Activated naive CD4-positive, alpha-beta T cell treated with anti-CD3 and anti-CD28 coated beads, Interleukin-2, amount 50 U/mL, for 24 hours (primary cell): ENCODE data around the gene DZIP1L.
"Not testable (repeated sequence)": the region's sequence is repeated elsewhere in the genome, so short reads cannot be mapped to it uniquely, and the experiment has no call there.

Experiments used
- H3K27ac Mint-ChIP-seq: one replicate; pipeline ENCODE4 v1.8.0; 2021; ENCODE audit warnings: mild to moderate bottlenecking, mixed read lengths
- H3K27me3 Mint-ChIP-seq: one replicate; pipeline ENCODE4 v1.8.0; 2021; ENCODE audit warnings: mixed read lengths
- H3K36me3 Mint-ChIP-seq: one replicate; pipeline ENCODE4 v1.8.0; 2021; ENCODE audit warnings: mixed read lengths
- H3K4me1 Mint-ChIP-seq: one replicate; pipeline ENCODE4 v1.8.0; 2021; ENCODE audit warnings: mixed read lengths
- H3K4me3 Mint-ChIP-seq: one replicate; pipeline ENCODE4 v1.8.0; 2021; ENCODE audit warnings: mild to moderate bottlenecking, mixed read lengths
- H3K9me3 Mint-ChIP-seq: one replicate; pipeline ENCODE4 v1.8.0; 2021; ENCODE audit warnings: mixed read lengths

Gene DZIP1L

DNA sequence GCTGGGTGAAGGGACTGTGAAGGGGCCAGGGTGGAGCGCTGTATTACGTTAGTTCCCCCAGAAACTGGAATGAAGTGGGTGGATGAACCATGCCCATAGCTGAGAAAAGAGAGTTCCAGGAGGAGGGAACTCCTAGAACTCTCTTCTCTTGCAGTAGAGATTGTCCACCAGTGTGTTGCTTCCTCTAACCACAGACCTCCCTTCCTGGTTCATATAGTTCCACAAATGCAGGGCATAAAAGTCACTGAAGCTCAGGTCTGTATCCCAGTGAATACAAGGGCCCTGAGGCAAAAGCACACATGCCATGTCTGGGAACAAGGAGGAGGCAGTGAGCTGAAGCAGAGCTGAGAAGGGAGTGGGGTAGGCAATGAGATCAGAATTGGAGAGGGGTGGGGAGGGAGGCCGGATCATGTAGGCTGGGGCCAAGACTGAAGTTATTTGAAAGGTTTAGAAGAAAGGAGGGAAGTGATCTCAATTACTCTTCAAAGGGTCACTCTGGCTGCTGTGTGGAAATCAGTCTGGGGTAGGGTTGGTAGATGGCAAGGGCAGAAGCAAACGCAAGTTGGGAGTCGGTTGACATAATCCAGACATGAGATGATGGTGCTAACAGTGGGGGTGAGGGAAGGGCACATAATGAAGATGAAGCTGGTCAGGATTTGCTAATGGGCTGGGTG is 10.3 kb upstream of the DZIP1L start:
- H3K36me3 Mint-ChIP-seq = no peaks in the 10 kb centered on the region

DNA sequence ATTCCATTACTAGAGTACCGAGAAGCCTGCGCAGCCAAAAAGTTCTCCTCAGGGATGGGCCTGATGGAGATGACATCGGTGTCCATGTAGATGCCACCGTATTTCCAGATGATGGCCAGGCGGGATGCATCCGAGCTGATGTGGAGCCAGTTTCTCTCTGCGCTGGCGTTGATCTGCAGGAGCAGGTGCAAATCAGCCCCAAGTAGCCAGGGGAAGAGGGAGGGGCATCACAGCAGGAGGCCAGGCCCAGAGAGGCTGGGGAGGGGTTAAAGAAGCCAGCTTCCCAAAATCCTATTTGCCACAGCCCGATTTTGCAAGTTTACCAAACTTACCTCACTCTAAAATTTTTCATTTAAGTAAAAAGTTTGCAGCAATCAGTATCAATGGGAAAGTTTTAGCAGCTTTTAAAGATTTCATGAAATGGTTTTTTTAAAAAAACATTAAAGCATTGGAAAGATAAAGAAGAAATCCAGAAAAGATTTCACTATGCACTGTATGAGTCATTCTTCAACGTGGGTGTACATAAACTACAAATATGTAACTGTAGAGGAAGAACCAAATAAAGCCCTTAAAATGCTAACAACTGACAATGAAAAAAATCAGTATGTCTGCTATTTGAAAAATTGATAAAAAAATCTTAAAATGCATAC is 9.4 kb upstream of the DZIP1L start:
- H3K4me1 Mint-ChIP-seq = no peaks in the 10 kb centered on the region
- peaks cover 4% of the 10 kb centered on the region for H3K27me3 Mint-ChIP-seq
- no peak overlapping the region for H3K27ac Mint-ChIP-seq
- H3K9me3 Mint-ChIP-seq = no peaks in the 10 kb centered on the region
- no peak overlapping the region for H3K4me3 Mint-ChIP-seq
- no peaks in the 10 kb centered on the region for H3K36me3 Mint-ChIP-seq

More for the DNA sequence above, 10.3 kb upstream of the DZIP1L start:
- Mint-ChIP-seq H3K27ac (no peak overlapping the region), H3K9me3 (no peaks in the 10 kb centered on the region), H3K27me3 (peaks cover 2% of the 10 kb centered on the region), H3K4me1 (no peaks in the 10 kb centered on the region), H3K4me3 (no peak overlapping the region)

DNA sequence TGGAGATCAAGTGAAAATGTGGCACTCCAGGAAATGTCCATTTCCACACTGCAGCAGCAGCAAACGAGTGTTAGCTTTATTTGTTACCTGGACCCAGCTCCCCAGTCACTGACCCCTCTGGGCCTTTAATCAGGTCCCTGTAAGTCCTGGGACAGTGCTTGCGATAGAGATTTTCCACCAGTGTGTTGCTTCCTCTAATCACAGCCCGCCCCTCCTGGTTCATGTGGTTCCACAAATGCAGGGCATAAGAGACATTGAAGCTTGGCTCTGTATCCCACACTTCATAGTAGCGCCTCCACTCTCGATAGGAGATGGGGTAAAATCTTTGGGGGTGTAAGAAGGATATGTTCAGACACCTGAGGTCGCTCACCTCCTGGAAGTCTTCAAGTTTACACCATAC is 8.8 kb upstream of the DZIP1L start:
- no peaks in the 10 kb centered on the region for H3K36me3 Mint-ChIP-seq
- H3K27ac Mint-ChIP-seq = no peak overlapping the region
- H3K4me1 Mint-ChIP-seq = no peaks in the 10 kb centered on the region

DNA sequence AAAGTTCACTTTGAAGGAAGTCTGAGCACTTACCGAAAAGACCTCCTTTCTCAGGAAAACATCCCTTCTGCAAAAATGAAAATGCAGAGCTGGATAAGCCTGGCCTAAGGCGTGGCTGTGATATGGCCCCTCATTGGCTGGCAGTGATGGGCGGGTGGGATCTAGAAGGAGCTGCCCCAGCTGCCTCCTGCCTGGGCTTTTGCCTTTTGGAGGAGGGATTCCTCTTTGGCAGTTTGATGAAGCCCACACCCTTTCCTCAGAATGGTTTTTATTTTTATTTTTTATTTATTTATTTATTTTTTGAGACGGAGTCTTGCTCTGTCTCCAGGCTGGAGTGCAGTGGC is 4.0 kb upstream of the DZIP1L start:
- Mint-ChIP-seq H3K9me3 (no peaks in the 10 kb centered on the region), H3K27ac (no peak overlapping the region), H3K27me3 (peaks cover 19% of the 10 kb centered on the region), H3K4me1 (peaks cover 4% of the 10 kb centered on the region), H3K36me3 (no peaks in the 10 kb centered on the region), H3K4me3 (no peak overlapping the region)

More for the DNA sequence above, 8.8 kb upstream of the DZIP1L start:
- no peak overlapping the region for H3K4me3 Mint-ChIP-seq
- H3K9me3 Mint-ChIP-seq = no peaks in the 10 kb centered on the region
- H3K27me3 Mint-ChIP-seq = peaks cover 4% of the 10 kb centered on the region

DNA sequence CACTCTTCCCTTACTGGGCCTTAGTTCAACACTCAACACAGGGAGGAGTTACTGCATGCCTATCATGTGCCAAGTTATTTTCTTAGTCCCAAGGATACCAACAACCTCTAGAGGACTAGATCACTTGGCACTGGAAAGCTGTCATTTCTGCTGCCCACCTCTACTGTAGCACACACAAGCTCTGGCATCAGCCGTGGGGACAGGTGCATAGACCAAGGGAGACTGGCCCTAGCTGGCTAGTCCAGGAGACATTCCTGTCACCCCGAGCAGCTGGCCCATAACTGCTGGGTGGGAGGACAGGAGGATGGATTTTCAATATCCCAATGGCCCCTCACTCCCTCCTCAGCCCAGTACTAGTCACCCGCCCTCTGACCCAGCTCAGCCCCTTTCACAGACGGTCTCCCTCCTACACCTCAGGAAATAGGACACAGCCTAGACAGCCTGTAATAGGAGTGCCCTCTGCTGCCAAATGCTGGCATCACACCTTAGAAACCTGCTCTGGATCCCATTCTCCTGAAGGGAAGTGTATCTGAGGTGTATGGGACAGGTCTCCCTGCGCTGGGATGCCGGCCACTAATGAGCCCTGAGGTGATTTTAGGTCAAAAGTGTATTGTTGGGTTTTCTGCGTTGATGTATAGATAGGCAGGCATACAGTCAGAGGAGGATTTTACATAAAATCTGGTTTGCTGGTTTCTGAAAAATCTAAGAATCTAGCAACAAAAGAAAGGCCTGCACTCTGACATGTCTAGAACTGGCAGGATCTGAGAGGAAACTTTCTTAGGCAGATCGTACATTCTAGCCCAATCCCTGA is 3.4 kb upstream of the DZIP1L start:
- peaks cover 22% of the 10 kb centered on the region for H3K27me3 Mint-ChIP-seq
- no peak overlapping the region for H3K4me3 Mint-ChIP-seq
- H3K4me1 Mint-ChIP-seq = peaks cover 4% of the 10 kb centered on the region
- no peaks in the 10 kb centered on the region for H3K36me3 Mint-ChIP-seq
- no peak overlapping the region for H3K27ac Mint-ChIP-seq
- no peaks in the 10 kb centered on the region for H3K9me3 Mint-ChIP-seq

DNA sequence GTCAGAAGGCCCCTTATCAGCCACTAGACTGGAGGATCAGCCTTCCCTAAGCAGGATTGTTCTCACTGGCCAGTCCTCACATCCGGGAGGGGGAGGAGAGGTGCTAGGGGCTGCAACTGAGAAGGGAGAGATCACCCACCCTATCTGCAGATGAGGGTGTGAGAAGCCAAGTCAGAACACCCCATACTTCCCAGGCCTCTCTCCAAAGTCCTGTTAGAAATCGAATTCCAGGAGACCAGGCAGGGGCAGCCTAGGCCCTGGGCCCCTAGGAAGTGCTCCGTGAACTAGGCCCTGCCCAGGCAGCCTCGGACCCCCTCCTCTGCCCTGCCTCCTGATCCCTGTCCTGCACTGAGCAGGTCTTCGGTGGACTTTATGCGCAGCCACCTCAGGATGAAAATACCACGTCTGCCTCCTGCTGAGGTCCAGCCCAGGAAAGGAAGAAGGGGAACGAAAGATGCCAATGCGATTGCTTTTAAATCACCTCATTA is 933 bp downstream of the DZIP1L start:
- no peaks in the 10 kb centered on the region for H3K36me3 Mint-ChIP-seq
- no peak overlapping the region for H3K27ac Mint-ChIP-seq
- H3K4me3 Mint-ChIP-seq = peak overlapping the region; percentile 80
- no peaks in the 10 kb centered on the region for H3K9me3 Mint-ChIP-seq
- H3K4me1 Mint-ChIP-seq = peaks cover 4% of the 10 kb centered on the region
- peaks cover 31% of the 10 kb centered on the region for H3K27me3 Mint-ChIP-seq

DNA sequence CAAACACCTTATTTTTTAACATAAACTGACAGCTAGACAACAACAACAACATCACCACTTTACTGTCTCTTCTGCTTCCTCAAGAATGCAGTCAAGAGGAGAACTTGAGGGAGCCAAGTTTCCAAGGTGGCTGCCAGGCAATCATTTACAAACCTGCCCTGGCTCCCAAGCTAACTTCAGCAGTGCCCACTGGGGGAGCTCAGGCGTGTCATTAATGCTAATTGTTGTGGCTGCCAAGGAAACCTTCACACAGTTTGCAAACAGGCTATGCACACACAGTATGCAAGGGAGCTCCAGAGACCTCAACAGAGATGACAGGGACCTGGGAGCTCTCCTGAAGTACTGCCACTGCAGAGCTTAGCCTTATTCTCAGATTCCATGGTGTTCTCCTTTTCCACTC is 2.1 kb downstream of the DZIP1L start:
- no peak overlapping the region for H3K27ac Mint-ChIP-seq
- peaks cover 31% of the 10 kb centered on the region for H3K27me3 Mint-ChIP-seq
- no peaks in the 10 kb centered on the region for H3K36me3 Mint-ChIP-seq
- no peaks in the 10 kb centered on the region for H3K9me3 Mint-ChIP-seq
- H3K4me3 Mint-ChIP-seq = no peak overlapping the region
- peaks cover 4% of the 10 kb centered on the region for H3K4me1 Mint-ChIP-seq

DNA sequence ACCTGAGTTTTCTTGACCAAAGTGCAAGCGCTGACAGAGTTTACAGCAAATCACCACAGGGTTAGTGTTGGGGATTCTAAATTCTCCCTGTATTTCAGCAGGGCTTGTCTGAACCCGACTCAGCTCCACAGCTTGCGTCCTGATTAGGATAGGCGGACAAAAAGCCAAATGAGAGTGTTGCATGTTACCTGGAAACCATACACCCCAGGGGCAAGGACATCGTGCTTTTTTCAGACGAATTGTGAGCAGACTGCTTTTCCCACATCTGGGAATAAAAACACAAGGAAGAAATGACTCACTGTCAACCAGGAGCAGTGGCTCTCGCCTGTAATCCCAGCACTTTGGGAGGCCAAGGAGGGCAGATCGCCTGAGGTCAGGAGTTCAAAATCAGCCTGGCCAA is 3.0 kb downstream of the DZIP1L start:
- no peaks in the 10 kb centered on the region for H3K36me3 Mint-ChIP-seq
- no peak overlapping the region for H3K4me3 Mint-ChIP-seq
- peaks cover 4% of the 10 kb centered on the region for H3K4me1 Mint-ChIP-seq
- peaks cover 29% of the 10 kb centered on the region for H3K27me3 Mint-ChIP-seq
- no peak overlapping the region for H3K27ac Mint-ChIP-seq
- H3K9me3 Mint-ChIP-seq = no peaks in the 10 kb centered on the region

DNA sequence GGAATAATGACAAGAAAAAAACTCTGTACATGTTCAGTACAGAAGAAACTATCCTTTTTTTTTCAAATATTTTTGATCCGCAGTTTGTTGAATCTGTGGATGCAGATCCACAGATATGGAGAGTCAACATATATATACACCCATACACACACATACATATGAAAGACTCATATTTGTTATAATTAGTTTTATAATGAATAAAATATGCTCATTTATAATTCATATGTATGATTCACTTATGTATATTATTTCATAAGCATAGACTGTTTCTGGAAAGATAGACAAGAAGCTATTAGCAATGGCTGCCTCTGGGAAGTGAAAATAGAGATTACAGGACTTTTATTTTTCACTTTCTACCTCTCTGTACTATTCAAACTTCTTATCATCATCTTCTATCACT is 9.8 kb downstream of the DZIP1L start:
- no peaks in the 10 kb centered on the region for H3K9me3 Mint-ChIP-seq
- H3K4me1 Mint-ChIP-seq = no peaks in the 10 kb centered on the region
- no peak overlapping the region for H3K27ac Mint-ChIP-seq
- H3K4me3 Mint-ChIP-seq = no peak overlapping the region
- H3K36me3 Mint-ChIP-seq = no peaks in the 10 kb centered on the region
- H3K27me3 Mint-ChIP-seq = peaks cover 2% of the 10 kb centered on the region

DNA sequence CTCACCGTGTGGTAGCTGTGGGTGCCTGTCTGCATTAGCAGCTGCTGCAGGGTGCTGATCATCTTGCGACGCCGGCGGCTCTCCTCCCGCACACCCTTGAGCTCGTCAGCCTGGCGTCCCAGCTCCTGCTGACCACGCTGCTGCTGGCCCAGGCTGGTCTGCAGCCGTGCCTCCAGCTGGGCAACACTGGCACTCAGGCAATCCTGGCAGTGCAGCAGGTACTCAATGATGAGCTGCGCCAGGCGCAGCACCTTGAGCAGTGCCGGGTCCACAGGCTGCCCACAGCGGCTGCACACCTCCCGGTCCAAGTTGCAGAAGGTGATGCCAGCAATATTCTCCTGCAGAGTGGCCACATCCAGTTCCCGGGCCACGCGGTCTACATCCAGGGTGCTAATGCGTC is 11.9 kb downstream of the DZIP1L start:
- no peak overlapping the region for H3K4me3 Mint-ChIP-seq
- H3K4me1 Mint-ChIP-seq = no peaks in the 10 kb centered on the region
- H3K36me3 Mint-ChIP-seq = no peaks in the 10 kb centered on the region
- H3K9me3 Mint-ChIP-seq = no peaks in the 10 kb centered on the region
- H3K27ac Mint-ChIP-seq = no peak overlapping the region
- H3K27me3 Mint-ChIP-seq = no peaks in the 10 kb centered on the region

DNA sequence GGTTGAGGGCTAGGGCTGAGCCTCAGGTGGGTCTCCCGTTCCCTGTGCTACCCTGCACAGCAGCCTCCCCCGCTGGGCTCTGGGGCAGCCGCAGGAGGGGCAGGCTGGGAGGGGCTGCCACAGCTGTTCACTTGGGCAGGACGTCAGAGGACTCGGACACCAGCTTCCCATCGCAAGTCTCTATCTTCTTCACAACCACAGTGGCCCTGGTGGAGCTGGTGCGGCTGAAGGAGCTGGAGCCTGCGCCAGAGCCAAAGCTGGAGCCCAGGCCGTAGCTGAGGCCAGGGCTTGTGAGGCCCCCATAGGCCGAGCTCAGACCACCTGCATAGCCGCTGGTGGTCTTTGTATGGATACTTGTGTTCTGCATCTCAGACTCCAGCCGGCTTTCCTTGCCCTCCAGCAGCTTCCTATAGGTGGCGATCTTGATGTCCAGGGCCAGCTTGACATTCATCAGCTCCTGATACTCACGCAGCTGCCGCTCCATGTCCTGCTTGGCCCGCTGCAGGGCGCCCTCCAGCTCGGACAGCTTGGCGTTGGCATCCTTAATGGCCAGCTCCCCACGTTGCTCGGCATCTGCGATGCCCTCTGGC is 14.0 kb downstream of the DZIP1L start:
- not testable (repeated sequence) for H3K4me3 Mint-ChIP-seq, H3K36me3 Mint-ChIP-seq

DNA sequence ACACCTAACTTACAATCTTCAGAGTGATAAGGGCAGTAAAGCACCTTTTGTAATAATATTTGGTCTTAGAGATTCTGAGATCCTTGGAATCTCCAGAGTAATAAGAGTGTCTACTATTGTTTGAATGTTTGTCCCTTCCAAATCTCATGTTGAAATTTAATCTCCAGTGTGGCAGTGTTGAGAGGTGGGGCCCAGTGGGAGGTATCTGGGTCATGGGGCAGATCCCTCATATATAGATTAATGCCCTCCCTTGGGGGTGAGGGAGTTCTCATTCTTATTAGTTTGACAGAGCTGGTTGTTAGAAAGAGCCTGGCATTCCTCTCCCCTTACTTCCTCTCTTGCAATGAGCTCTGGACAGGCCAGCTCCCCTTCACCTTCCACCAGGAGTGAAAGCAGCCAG is 16.0 kb downstream of the DZIP1L start:
- Mint-ChIP-seq H3K4me3 (no peak overlapping the region), H3K9me3 (no peaks in the 10 kb centered on the region), H3K27me3 (peaks cover 1% of the 10 kb centered on the region), H3K27ac (no peak overlapping the region), H3K4me1 (no peaks in the 10 kb centered on the region), H3K36me3 (no peaks in the 10 kb centered on the region)

More for the DNA sequence above, 14.0 kb downstream of the DZIP1L start:
- not testable (repeated sequence) for H3K27me3 Mint-ChIP-seq, H3K4me1 Mint-ChIP-seq, H3K9me3 Mint-ChIP-seq, H3K27ac Mint-ChIP-seq

DNA sequence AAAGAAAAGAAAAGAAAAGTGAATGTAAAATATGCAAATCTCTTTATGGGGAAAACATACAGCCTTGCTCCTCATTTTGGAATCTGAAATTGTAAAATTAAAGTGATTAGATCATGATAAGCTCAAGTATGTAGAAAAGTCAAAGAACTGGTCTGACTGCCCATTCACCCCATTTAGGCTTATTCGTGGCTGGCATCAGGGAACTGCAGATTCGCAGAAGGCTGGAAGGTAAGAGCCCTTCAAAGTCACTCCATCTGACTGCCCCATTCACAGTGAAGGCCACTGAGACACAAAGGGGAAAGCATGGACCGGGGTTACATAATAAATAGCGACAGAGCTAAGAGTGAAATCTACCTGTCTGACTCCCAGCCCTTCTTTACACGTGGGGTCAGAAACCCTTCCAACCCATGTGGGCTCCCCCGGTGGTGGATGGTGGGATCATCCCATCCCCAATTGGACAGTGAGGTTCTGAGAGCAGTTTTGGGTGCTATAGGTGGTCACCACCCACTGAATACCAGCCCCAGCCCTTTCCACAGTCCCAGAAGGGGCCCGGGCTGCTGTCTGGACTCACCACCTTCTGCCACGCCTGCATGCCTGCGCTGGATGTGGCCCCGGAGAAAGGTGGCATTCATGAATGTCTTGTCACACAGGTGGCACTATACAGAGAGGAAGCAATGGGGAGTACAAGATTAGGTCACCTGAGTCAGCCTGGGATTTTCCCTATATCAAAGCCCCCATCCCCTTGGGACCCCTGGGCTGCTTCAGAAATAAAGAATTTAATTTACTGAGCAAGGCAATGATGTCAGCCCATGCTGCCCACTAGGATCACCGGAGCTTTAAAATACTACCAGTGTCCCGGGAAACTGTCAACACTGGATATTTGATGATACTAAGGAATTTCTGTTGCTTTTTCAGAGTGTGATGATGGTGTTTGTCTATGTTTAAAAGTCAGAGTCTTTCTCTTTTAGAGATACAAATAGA is 17.9 kb downstream of the DZIP1L start:
- no peak overlapping the region for H3K4me3 Mint-ChIP-seq
- H3K9me3 Mint-ChIP-seq = no peaks in the 10 kb centered on the region
- H3K36me3 Mint-ChIP-seq = no peaks in the 10 kb centered on the region
- peaks cover 1% of the 10 kb centered on the region for H3K27me3 Mint-ChIP-seq
- H3K4me1 Mint-ChIP-seq = no peaks in the 10 kb centered on the region
- H3K27ac Mint-ChIP-seq = no peak overlapping the region

DNA sequence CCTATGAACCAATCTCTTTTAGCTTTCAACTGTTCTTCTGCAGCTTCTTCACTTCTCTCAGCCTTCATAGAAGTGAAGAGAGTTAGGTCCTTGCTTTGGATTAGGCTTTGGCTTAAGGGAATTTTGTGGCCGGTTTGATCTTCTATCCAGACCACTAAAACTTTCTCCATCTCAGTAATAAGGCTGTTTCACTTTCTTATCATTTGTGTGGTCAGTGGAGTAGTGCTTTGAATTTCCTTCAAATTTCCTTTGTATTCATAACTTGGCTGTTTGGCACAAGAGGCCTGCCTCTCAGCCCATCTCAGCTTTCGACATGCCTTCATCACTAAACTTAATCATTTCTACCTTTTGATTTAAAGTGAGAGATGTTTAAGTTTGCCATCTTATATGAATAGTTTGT is 21.7 kb downstream of the DZIP1L start:
- Mint-ChIP-seq H3K4me3 (no peak overlapping the region), H3K4me1 (no peaks in the 10 kb centered on the region), H3K27me3 (peaks cover 1% of the 10 kb centered on the region), H3K27ac (no peak overlapping the region), H3K36me3 (no peaks in the 10 kb centered on the region), H3K9me3 (no peaks in the 10 kb centered on the region)

DNA sequence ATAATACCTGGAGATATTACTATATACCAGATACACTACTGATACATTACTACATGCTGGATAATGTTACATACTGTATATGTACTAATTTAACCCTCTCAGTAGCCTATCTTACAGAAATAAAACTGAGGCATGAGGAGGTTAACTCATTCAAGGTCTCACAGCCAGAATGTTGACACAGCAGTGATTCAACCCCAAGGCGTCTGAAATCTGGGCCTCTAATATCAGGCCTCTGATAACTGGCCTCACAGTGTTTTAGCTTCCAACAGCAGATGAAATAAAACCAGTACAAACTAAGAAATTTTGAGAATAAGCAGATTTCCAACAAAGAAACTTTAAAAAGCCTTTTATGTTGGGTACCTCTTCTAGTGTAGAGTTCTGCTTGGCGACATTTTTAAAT is 23.4 kb downstream of the DZIP1L start:
- Mint-ChIP-seq H3K27me3 (peaks cover 1% of the 10 kb centered on the region), H3K4me1 (no peaks in the 10 kb centered on the region), H3K27ac (no peak overlapping the region), H3K36me3 (no peaks in the 10 kb centered on the region), H3K9me3 (no peaks in the 10 kb centered on the region), H3K4me3 (no peak overlapping the region)
